Kidney epithelial cell (primary cell): ENCODE results near the gene TBC1D22A. TPM values are rescaled to one million over a fixed set of nuclear protein-coding genes. Genes with fewer than 3 reads are reported as not detected.

Experiments
- DNase-seq: peaks from one replicate; pipeline ENCODE4 v3.0.0-alpha.2; 2010; ENCODE audit warnings: low read depth
- H3K27me3 ChIP-seq: 2 replicates; pipeline ENCODE4 v1.6.0; 2011; ENCODE audit warnings: low read length; ENCODE audit not compliant: control insufficient read depth, insufficient read depth
- H3K36me3 ChIP-seq: 2 replicates; pipeline ENCODE4 v1.5.1; 2011; ENCODE audit warnings: low read length; ENCODE audit not compliant: control insufficient read depth, insufficient read depth
- H3K4me3 ChIP-seq: 2 replicates; pipeline ENCODE4 v1.5.1; 2011; ENCODE audit warnings: low read depth, mild to moderate bottlenecking, control low read depth, low read length
- CTCF ChIP-seq: IDR thresholded peaks from 2 replicates; pipeline ENCODE4 v1.5.1; 2011; ENCODE audit warnings: mild to moderate bottlenecking, moderate library complexity, low read length, control low read depth, inconsistent platforms; ENCODE audit not compliant: insufficient read depth, poor library complexity, severe bottlenecking
- total RNA-seq: library from RNA; depleted of rRNA; stranded (reverse); fragments of >200 nt; gene quantifications from 2 replicates; pipeline ENCODE4 v1.2.3, GENCODE V29; 2015

TBC1D22A gene
- total RNA-seq, 1 donor from 2014 or later, result 25.7 TPM

- H3K36me3 ChIP-seq, result no peaks in the 10 kb centered on the region
- no peaks in the 10 kb centered on the region for H3K27me3 ChIP-seq
- H3K4me3 ChIP-seq, result no peak overlapping the region
- TF ChIP-seq CTCF, result no peak
- no peak for DNase-seq
These were observed 217.9 kb downstream of the TBC1D22A start for GRCh38 chr22:46980392-46980791.

GRCh38 chr22:46982635-46983034 is 220.2 kb downstream of the TBC1D22A start:
- Histone ChIP-seq H3K27me3 (no peaks in the 10 kb centered on the region), H3K36me3 (no peaks in the 10 kb centered on the region), H3K4me3 (no peak overlapping the region)
- no peak for TF ChIP-seq CTCF
- DNase-seq, result no peak

GRCh38 chr22:46983046-46983445 is 220.6 kb downstream of the TBC1D22A start:
- no peak overlapping the region for H3K4me3 ChIP-seq
- no peaks in the 10 kb centered on the region for H3K27me3 ChIP-seq
- no peaks in the 10 kb centered on the region for H3K36me3 ChIP-seq
- TF ChIP-seq CTCF, result no peak
- DNase-seq, result no peak

- TF ChIP-seq CTCF, result no peak
- no peaks in the 10 kb centered on the region for H3K36me3 ChIP-seq
- H3K4me3 ChIP-seq, result no peak overlapping the region
- H3K27me3 ChIP-seq, result no peaks in the 10 kb centered on the region
- DNase-seq, result no peak
These were observed 222.5 kb downstream of the TBC1D22A start for GRCh38 chr22:46984751-46985506.

- H3K36me3 ChIP-seq, result no peaks in the 10 kb centered on the region
- DNase-seq, result no peak
- no peak for TF ChIP-seq CTCF
- no peak overlapping the region for H3K4me3 ChIP-seq
- H3K27me3 ChIP-seq, result no peaks in the 10 kb centered on the region
These were observed 223.0 kb downstream of the TBC1D22A start for GRCh38 chr22:46985507-46985882.

- no peak for TF ChIP-seq CTCF
- no peaks in the 10 kb centered on the region for H3K36me3 ChIP-seq
These were observed 224.3 kb downstream of the TBC1D22A start for GRCh38 chr22:46986788-46987187.

More at GRCh38 chr22:46986788-46987187, 224.3 kb downstream of the TBC1D22A start:
- DNase-seq, result no peak
- Histone ChIP-seq H3K27me3 (no peaks in the 10 kb centered on the region), H3K4me3 (no peak overlapping the region)
